CD4-positive, alpha-beta memory T cell (primary cell): ENCODE measurements around the gene CNTLN. TPM values are rescaled to one million over a fixed set of nuclear protein-coding genes. Genes with fewer than 3 reads are reported as not detected.

Source experiments
- CTCF ChIA-PET: fragments of 350-600 bp; sonication (Branson Sonifier 250); formaldehyde crosslinking; loops from one replicate; lab custom pipeline; 2021; ENCODE audit warnings: inconsistent platforms; ENCODE audit not compliant: partially characterized antibody; lab: Charles Lee
- POLR2A ChIA-PET: fragments of 350-600 bp; sonication (Branson Sonifier 250); formaldehyde crosslinking; loops from one replicate; lab custom pipeline; 2021; ENCODE audit not compliant: partially characterized antibody; lab: Charles Lee
- DNase-seq, 5 donors: peaks; one replicate each; pipeline versions ENCODE4 v3.0.0 to v3.0.0-alpha.2; 2020 to 2022; ENCODE audit warnings: mixed read lengths in 1 of 5
- H3K27ac ChIP-seq: one replicate; pipeline ENCODE4 v1.7.0; 2013; ENCODE audit warnings: low read depth, low read length
- H3K27me3 ChIP-seq: 2 replicates; pipeline ENCODE4 v1.7.0; 2013; ENCODE audit warnings: mild to moderate bottlenecking, low read length, moderate library complexity; ENCODE audit not compliant: insufficient read depth
- H3K36me3 ChIP-seq: 2 replicates; pipeline ENCODE4 v1.7.0; 2013; ENCODE audit warnings: mild to moderate bottlenecking, low read length, moderate library complexity; ENCODE audit not compliant: insufficient read depth
- H3K4me1 ChIP-seq: 2 replicates; pipeline ENCODE4 v1.7.0; 2013; ENCODE audit warnings: mild to moderate bottlenecking, low read length, moderate library complexity; ENCODE audit not compliant: insufficient read depth
- H3K4me3 ChIP-seq, 2 donors: one replicate each; pipeline ENCODE4 v1.7.0; 2013; ENCODE audit warnings: low read length in 2 of 2, mild to moderate bottlenecking in 1 of 2
- H3K9me3 ChIP-seq, 2 donors: one replicate each; pipeline ENCODE4 v1.7.0; 2013; ENCODE audit warnings: low read length in 2 of 2, control low read depth in 1 of 2; ENCODE audit not compliant: control insufficient read depth in 1 of 2
- H3K27ac Mint-ChIP-seq, 7 donors: one replicate each; pipeline ENCODE4 v1.8.0; 2020 to 2021; ENCODE audit warnings: mixed read lengths in 7 of 7, mild to moderate bottlenecking in 6 of 7, inconsistent platforms in 3 of 7, moderate library complexity in 3 of 7
- H3K27me3 Mint-ChIP-seq, 2 donors: one replicate each; pipeline ENCODE4 v1.8.0; 2020 to 2021; ENCODE audit warnings: mixed read lengths in 2 of 2
- H3K36me3 Mint-ChIP-seq, 2 donors: one replicate each; pipeline ENCODE4 v1.8.0; 2020 to 2021; ENCODE audit warnings: mixed read lengths in 2 of 2, inconsistent platforms in 1 of 2, mild to moderate bottlenecking in 1 of 2
- H3K4me1 Mint-ChIP-seq, 4 donors: one replicate each; pipeline ENCODE4 v1.8.0; 2020 to 2021; ENCODE audit warnings: mixed read lengths in 4 of 4, mild to moderate bottlenecking in 1 of 4
- H3K4me3 Mint-ChIP-seq, 8 donors: one replicate each; pipeline ENCODE4 v1.8.0; 2020 to 2021; ENCODE audit warnings: mixed read lengths in 8 of 8, mild to moderate bottlenecking in 7 of 8, moderate library complexity in 6 of 8, inconsistent platforms in 3 of 8
- H3K9me3 Mint-ChIP-seq, 8 donors: one replicate each; pipeline ENCODE4 v1.8.0; 2020 to 2021; ENCODE audit warnings: mixed read lengths in 8 of 8, mild to moderate bottlenecking in 5 of 8, inconsistent platforms in 3 of 8, moderate library complexity in 1 of 8
- intact Hi-C: fragments of 100-400 bp; cut with micrococcal nuclease; formaldehyde crosslinking; loops from one replicate; pipeline ENCODE4 v1.15.1; 2023
- polyA plus RNA-seq, 2 donors: library from polyadenylated mRNA; unstranded; fragments of 300-500 nt; fragmentation: Illumina TruSeq; gene quantifications; one replicate each; pipeline ENCODE4 v1.2.3, GENCODE V29; 2021
- total RNA-seq, 2 experiments: library from RNA; stranded (reverse); gene quantifications; one replicate each; pipeline ENCODE4 v1.2.3, GENCODE V29; 2021

The CNTLN gene
- total and polyA plus RNA-seq, 4 experiments from 2014 or later = 0.03 to 0.15 (median 0.11) TPM; not detected in 1

DNA sequence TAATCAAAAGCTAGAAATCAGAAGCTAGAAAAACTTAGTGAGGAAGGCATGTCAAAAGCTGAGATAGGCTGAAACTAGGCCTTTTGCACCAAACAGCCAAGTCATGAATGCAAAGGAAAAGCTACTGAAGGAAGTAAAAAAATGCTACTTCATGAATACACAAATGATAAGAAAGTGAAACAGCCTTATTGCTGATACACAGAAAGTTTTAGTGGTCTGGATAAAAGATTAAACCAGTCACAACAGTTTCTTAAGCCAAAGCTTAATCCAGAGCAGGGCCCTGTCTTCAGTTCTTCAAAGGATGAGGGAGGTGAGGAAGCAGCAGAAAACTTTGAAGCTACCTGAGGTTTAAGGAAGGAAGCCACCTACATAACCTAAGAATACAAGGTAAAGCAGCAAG is 341.6 kb downstream of the CNTLN start:
- H3K36me3 Mint-ChIP-seq = no peaks in the 10 kb centered on the region

GRCh38 chr9:17477816-17478215 is 343.0 kb downstream of the CNTLN start:
- Mint-ChIP-seq H3K9me3 (peaks cover 0 to 6% (median 0%) of the 10 kb centered on the region in 8 donors), H3K36me3 (no peaks in the 10 kb centered on the region), H3K4me3 (no peak overlapping the region), H3K4me1 (no peaks in the 10 kb centered on the region), H3K27me3 (no peaks in the 10 kb centered on the region), H3K27ac (no peak overlapping the region)
- intact Hi-C loops = no loop called here
- ChIA-PET POLR2A (no interaction called here), CTCF (no interaction called here)
- H3K27ac ChIP-seq = no peak overlapping the region
- no peaks in the 10 kb centered on the region for H3K9me3 ChIP-seq
- no peak overlapping the region for H3K4me3 ChIP-seq
- no peaks in the 10 kb centered on the region for H3K36me3 ChIP-seq
- no peaks in the 10 kb centered on the region for H3K4me1 ChIP-seq
- no peak for DNase-seq
- no peaks in the 10 kb centered on the region for H3K27me3 ChIP-seq

More for the DNA sequence above, 341.6 kb downstream of the CNTLN start:
- no peak for DNase-seq
- Mint-ChIP-seq H3K27me3 (no peaks in the 10 kb centered on the region), H3K4me3 (no peak overlapping the region), H3K9me3 (peaks cover 0 to 6% (median 0%) of the 10 kb centered on the region in 8 donors), H3K27ac (no peak overlapping the region), H3K4me1 (no peaks in the 10 kb centered on the region)
- no peak overlapping the region for H3K4me3 ChIP-seq
- ChIA-PET POLR2A (no interaction called here), CTCF (interaction anchor here (1.3 kb wide), 1 partner anchor 13 kb away, joined by 3 read pairs; no protein-coding TSS in a partner anchor)
- intact Hi-C loops = no loop called here
- no peaks in the 10 kb centered on the region for H3K36me3 ChIP-seq
- H3K27ac ChIP-seq = no peak overlapping the region
- no peaks in the 10 kb centered on the region for H3K4me1 ChIP-seq
- no peaks in the 10 kb centered on the region for H3K9me3 ChIP-seq
- H3K27me3 ChIP-seq = no peaks in the 10 kb centered on the region

DNA sequence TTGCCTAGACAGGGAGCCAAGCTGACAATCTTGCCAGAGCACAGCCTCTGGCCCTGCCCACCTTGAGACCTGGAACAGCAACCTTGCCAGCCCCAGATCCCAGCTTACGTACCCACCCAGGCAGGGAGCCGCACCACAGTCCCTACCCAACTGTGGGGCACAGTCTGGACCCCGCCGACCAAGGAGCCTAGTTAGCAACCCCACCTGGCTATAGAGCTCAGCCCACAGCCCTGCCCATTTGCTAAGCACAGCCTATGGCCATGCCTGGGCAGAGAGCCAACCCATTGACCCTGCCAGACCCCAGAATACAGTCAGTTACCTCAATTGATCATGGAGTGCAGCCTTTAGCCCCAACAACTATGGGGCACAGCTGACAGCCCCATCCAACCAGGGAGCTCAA is 346.1 kb downstream of the CNTLN start:
- no peak overlapping the region for H3K27ac ChIP-seq
- H3K4me1 ChIP-seq = no peaks in the 10 kb centered on the region
- H3K4me3 ChIP-seq = no peak overlapping the region
- H3K36me3 ChIP-seq = no peaks in the 10 kb centered on the region
- intact Hi-C loops = no loop called here
- no peaks in the 10 kb centered on the region for H3K27me3 Mint-ChIP-seq
- no peaks in the 10 kb centered on the region for H3K27me3 ChIP-seq
- H3K9me3 Mint-ChIP-seq = peaks cover 0 to 6% (median 0%) of the 10 kb centered on the region in 8 donors
- ChIA-PET CTCF (no interaction called here), POLR2A (no interaction called here)
- no peak overlapping the region for H3K27ac Mint-ChIP-seq
- H3K36me3 Mint-ChIP-seq = no peaks in the 10 kb centered on the region
- H3K4me3 Mint-ChIP-seq = no peak overlapping the region
- DNase-seq = no peak
- H3K9me3 ChIP-seq = no peaks in the 10 kb centered on the region
- no peaks in the 10 kb centered on the region for H3K4me1 Mint-ChIP-seq

DNA sequence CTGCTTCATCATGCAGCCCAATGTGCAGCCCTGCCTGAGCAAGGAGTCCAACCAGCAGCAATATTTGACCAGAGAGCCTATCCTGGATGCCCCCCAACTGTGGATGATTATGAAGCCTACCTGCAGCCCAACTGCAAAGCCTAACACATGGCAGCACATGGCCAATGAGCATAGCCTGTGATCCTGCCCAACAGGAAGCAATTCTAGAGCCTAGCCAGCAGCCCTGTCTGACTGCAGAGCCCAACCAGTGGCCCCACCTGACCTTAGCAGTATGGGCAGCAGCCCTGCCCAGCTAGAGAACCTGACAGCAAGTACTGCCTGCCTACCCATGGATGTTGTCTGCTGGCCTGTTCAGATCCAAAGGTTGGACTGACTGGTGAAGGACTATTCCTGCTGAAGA is 346.7 kb downstream of the CNTLN start:
- peaks cover 0 to 6% (median 0%) of the 10 kb centered on the region in 8 donors for H3K9me3 Mint-ChIP-seq
- Histone ChIP-seq H3K4me3 (no peak overlapping the region), H3K27me3 (no peaks in the 10 kb centered on the region), H3K9me3 (no peaks in the 10 kb centered on the region), H3K36me3 (no peaks in the 10 kb centered on the region), H3K4me1 (no peaks in the 10 kb centered on the region), H3K27ac (no peak overlapping the region)
- H3K27me3 Mint-ChIP-seq = no peaks in the 10 kb centered on the region
- no peak overlapping the region for H3K4me3 Mint-ChIP-seq
- ChIA-PET CTCF (no interaction called here), POLR2A (no interaction called here)
- no peak overlapping the region for H3K27ac Mint-ChIP-seq
- H3K4me1 Mint-ChIP-seq = no peaks in the 10 kb centered on the region
- no peaks in the 10 kb centered on the region for H3K36me3 Mint-ChIP-seq
- intact Hi-C loops = no loop called here
- DNase-seq = no peak

DNA sequence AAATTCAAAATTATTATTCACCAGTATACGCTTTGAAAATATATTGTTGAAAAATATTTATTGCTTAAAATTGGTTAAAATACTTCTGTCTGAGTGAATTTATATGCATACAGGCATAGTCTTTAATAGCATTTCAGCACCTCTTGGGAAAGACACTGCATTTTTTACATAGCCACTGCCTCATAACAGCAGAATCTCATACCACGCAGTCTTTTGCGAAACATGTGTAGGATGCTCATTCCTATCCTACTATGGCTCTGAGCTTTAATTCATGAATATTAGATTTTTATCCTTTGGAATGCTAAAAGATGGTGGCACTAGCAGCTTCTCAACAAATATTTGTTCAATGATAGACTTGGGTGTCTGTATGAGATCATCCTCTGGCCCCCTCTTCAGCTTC is 350.1 kb downstream of the CNTLN start:
- Histone ChIP-seq H3K36me3 (no peaks in the 10 kb centered on the region), H3K9me3 (no peaks in the 10 kb centered on the region), H3K4me3 (no peak overlapping the region), H3K27me3 (no peaks in the 10 kb centered on the region), H3K27ac (no peak overlapping the region), H3K4me1 (no peaks in the 10 kb centered on the region)
- no peaks in the 10 kb centered on the region for H3K4me1 Mint-ChIP-seq
- H3K36me3 Mint-ChIP-seq = no peaks in the 10 kb centered on the region
- peaks cover 0 to 2% (median 0%) of the 10 kb centered on the region in 8 donors for H3K9me3 Mint-ChIP-seq
- H3K27ac Mint-ChIP-seq = no peak overlapping the region
- no peak for DNase-seq
- CTCF ChIA-PET = interaction anchor here (0.9 kb wide), 1 partner anchor 22 kb away, joined by 3 read pairs; no protein-coding TSS in a partner anchor
- POLR2A ChIA-PET = no interaction called here
- H3K27me3 Mint-ChIP-seq = no peaks in the 10 kb centered on the region
- no peak overlapping the region for H3K4me3 Mint-ChIP-seq
- intact Hi-C loops = no loop called here

DNA sequence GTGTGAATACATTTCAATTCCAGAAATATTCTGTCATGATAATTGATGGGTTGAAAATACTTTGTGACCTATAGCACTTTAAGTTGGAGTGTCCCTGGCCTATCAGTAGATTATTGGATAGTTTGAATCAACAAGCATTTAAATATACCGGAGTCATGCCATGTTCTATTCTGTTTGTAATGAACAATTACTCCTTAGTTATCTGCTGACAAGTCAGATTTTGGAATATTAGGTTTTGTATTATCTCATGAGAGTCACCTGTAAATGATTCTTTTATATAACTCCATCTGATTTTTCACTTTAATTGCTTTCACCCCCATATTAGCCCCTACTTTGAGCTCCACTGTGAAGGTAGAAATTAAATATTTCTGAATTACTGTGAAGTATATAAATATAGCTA is 351.6 kb downstream of the CNTLN start:
- Mint-ChIP-seq H3K27ac (no peak overlapping the region), H3K36me3 (no peaks in the 10 kb centered on the region), H3K27me3 (no peaks in the 10 kb centered on the region), H3K4me3 (no peak overlapping the region), H3K9me3 (peaks cover 0 to 3% (median 0%) of the 10 kb centered on the region in 8 donors), H3K4me1 (no peaks in the 10 kb centered on the region)
- Histone ChIP-seq H3K4me3 (no peak overlapping the region), H3K27ac (no peak overlapping the region), H3K36me3 (no peaks in the 10 kb centered on the region), H3K27me3 (no peaks in the 10 kb centered on the region), H3K4me1 (no peaks in the 10 kb centered on the region), H3K9me3 (no peaks in the 10 kb centered on the region)
- ChIA-PET POLR2A (no interaction called here), CTCF (no interaction called here)
- intact Hi-C loops = no loop called here
- no peak for DNase-seq

DNA sequence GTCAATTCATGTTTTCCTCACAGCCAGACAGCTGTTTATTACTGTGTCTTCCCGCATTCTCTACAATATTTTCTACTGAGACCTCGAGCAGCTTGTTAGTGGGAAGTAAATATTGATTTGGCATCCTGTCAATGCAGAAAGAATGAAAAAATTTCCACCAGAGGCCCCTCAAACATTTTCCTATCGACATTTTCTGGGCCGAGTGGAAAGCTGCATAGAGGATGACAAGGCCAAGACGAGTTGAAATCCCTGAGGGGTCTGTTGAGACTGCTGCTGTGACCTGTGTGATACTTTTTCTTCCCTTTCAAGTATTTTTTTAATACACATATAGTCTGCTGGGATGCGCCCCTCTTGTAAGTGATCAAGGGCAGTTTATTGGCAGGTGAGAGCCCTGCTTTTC is 352.6 kb downstream of the CNTLN start:
- H3K4me1 Mint-ChIP-seq = no peaks in the 10 kb centered on the region
- peaks cover 0 to 3% (median 0%) of the 10 kb centered on the region in 8 donors for H3K9me3 Mint-ChIP-seq
- no peak overlapping the region for H3K27ac ChIP-seq
- CTCF ChIA-PET = no interaction called here
- H3K27me3 ChIP-seq = no peaks in the 10 kb centered on the region
- H3K4me3 Mint-ChIP-seq = no peak overlapping the region
- H3K27me3 Mint-ChIP-seq = no peaks in the 10 kb centered on the region
- DNase-seq = no peak
- H3K9me3 ChIP-seq = no peaks in the 10 kb centered on the region
- H3K4me1 ChIP-seq = no peaks in the 10 kb centered on the region
- H3K36me3 ChIP-seq = no peaks in the 10 kb centered on the region
- POLR2A ChIA-PET = no interaction called here
- H3K27ac Mint-ChIP-seq = no peak overlapping the region
- no peak overlapping the region for H3K4me3 ChIP-seq
- no peaks in the 10 kb centered on the region for H3K36me3 Mint-ChIP-seq
- intact Hi-C loops = no loop called here

DNA sequence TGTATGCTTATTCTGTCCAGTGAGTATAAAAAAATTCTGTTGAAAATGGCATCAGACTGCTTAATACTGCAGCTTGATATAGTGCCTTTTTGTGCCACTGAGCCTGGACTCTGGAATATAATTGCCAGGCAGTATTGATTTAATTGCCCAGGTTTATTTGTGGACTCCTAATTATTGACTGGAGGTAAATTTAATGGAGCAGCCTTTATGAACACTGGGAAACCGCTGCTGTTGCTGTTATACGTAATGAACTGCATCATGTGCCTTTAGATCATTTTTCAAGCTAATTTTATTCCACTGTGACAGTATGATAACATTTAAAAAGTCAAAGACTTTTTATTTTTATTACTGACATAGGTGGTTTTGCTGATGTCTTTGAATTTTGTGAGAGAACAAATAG is 353.8 kb downstream of the CNTLN start:
- Mint-ChIP-seq H3K27ac (no peak overlapping the region), H3K9me3 (peaks cover 0 to 3% (median 0%) of the 10 kb centered on the region in 8 donors), H3K36me3 (no peaks in the 10 kb centered on the region), H3K4me3 (no peak overlapping the region), H3K4me1 (no peaks in the 10 kb centered on the region), H3K27me3 (no peaks in the 10 kb centered on the region)
- Histone ChIP-seq H3K4me3 (no peak overlapping the region), H3K9me3 (no peaks in the 10 kb centered on the region), H3K36me3 (no peaks in the 10 kb centered on the region), H3K27ac (no peak overlapping the region), H3K4me1 (no peaks in the 10 kb centered on the region), H3K27me3 (no peaks in the 10 kb centered on the region)
- POLR2A ChIA-PET = no interaction called here
- DNase-seq = no peak
- CTCF ChIA-PET = no interaction called here
- intact Hi-C loops = no loop called here
